ENCODE data around the gene ERCC2. TPM values are rescaled to one million over a fixed set of nuclear protein-coding genes. Genes with fewer than 3 reads are reported as not detected.

ERCC2 gene
- total RNA-seq, 1 donor from 2014 or later: 5.7 TPM

- DNase-seq: no peak
Measured at GRCh38 chr19:45303269-45304060, 66.9 kb downstream of the ERCC2 start.

- DNase-seq: no peak
Measured at GRCh38 chr19:45302416-45302815, 68.0 kb downstream of the ERCC2 start.

Other genes starting within 250 kb of the ERCC2 start
- gene NKPD1, start 209.6 kb downstream of the ERCC2 start, total RNA-seq: 4.2 TPM
- gene TRAPPC6A, start 192.3 kb downstream of the ERCC2 start, total RNA-seq: 13.3 TPM
- gene BLOC1S3, start 191.8 kb downstream of the ERCC2 start, total RNA-seq: 3.1 TPM
- 0.89 TPM for gene EXOC3L2, start 125.2 kb downstream of the ERCC2 start, total RNA-seq
- gene MARK4, start 119.3 kb downstream of the ERCC2 start, total RNA-seq: 23.6 TPM
- gene CKM, start 47.7 kb downstream of the ERCC2 start, total RNA-seq: 426 TPM
- gene KLC3, start 29.8 kb downstream of the ERCC2 start, total RNA-seq: 26.0 TPM
- gene PPP1R13L, start 34.5 kb upstream of the ERCC2 start, total RNA-seq: 29.0 TPM
- gene POLR1G, start 36.1 kb upstream of the ERCC2 start, total RNA-seq: 2.7 TPM
- 60.3 TPM for gene ERCC1, start 53.3 kb upstream of the ERCC2 start, total RNA-seq
- 21.2 TPM for gene FOSB, start 97.4 kb upstream of the ERCC2 start, total RNA-seq
- 8.1 TPM for gene RTN2, start 126.5 kb upstream of the ERCC2 start, total RNA-seq
- 1.7 TPM for gene PPM1N, start 127.9 kb upstream of the ERCC2 start, total RNA-seq
- gene VASP, start 136.9 kb upstream of the ERCC2 start, total RNA-seq: 35.5 TPM
- 2.6 TPM for gene OPA3, start 214.2 kb upstream of the ERCC2 start, total RNA-seq
- gene GPR4, start 231.6 kb upstream of the ERCC2 start, total RNA-seq: 0.20 TPM